Gastrocnemius medialis (tissue), 4 donors: ENCODE measurements around the gene HOXA5. TPM values are rescaled to one million over a fixed set of nuclear protein-coding genes. Genes with fewer than 3 reads are reported as not detected.

ENCODE experiments used
- ATAC-seq, 2 donors: fragments of 150-250 bp; one replicate each; pipeline ENCODE4 v1.9.1; 2016
- DNase-seq, 2 donors: peaks; one replicate each; pipeline ENCODE4 v3.0.0-alpha.2; 2019
- H3K27ac ChIP-seq, 4 donors: fragments of 200-600 bp; sonication (generic); 1 replicate in 1 of 4; 2 replicates in 3 of 4; pipeline ENCODE4 v1.5.1; 2016 to 2018; ENCODE audit warnings: mild to moderate bottlenecking in 2 of 4, moderate library complexity in 1 of 4
- H3K27me3 ChIP-seq, 3 donors: fragments of 200-600 bp; sonication (generic) in 2 of 3; 1 replicate in 1 of 3; 2 replicates in 2 of 3; pipeline versions ENCODE4 v1.5.1 to v1.6.0; 2016 to 2019; ENCODE audit warnings: mild to moderate bottlenecking in 1 of 3, moderate library complexity in 1 of 3
- H3K36me3 ChIP-seq, 2 donors: fragments of 200-600 bp; sonication (generic) in 1 of 2; one replicate each; pipeline ENCODE4 v1.5.1; 2017 to 2018
- H3K4me1 ChIP-seq, 2 donors: fragments of 200-600 bp; sonication (generic) in 1 of 2; one replicate each; pipeline ENCODE4 v1.5.1; 2016 to 2017; ENCODE audit warnings: mild to moderate bottlenecking in 2 of 2
- H3K4me3 ChIP-seq, 4 donors: fragments of 200-600 bp; sonication (generic) in 3 of 4; 1 replicate in 1 of 4; 2 replicates in 3 of 4; pipeline ENCODE4 v1.5.1; 2016 to 2019; ENCODE audit warnings: mild to moderate bottlenecking in 2 of 4
- H3K9me3 ChIP-seq, 3 donors: fragments of 200-600 bp; sonication (generic) in 2 of 3; 1 replicate in 1 of 3; 2 replicates in 2 of 3; pipeline ENCODE4 v1.5.1; 2016 to 2019
- CTCF ChIP-seq, 5 experiments: fragments of 450-650 bp in 3 of 5; fragments of 200-600 bp in 2 of 5; sonication (generic) in 2 of 5; IDR thresholded peaks in 4 of 5; conservative IDR thresholded peaks in 1 of 5; 1 replicate in 4 of 5; 2 replicates in 1 of 5; pipeline ENCODE4 v1.5.1; 2016 to 2019; ENCODE audit warnings: antibody characterized with exemption in 5 of 5, mild to moderate bottlenecking in 3 of 5, moderate library complexity in 3 of 5
- POLR2A ChIP-seq, 2 donors: fragments of 450-650 bp; IDR thresholded peaks; one replicate each; pipeline ENCODE4 v1.6.1; 2017; ENCODE audit warnings: antibody characterized with exemption in 2 of 2, mild to moderate bottlenecking in 2 of 2, moderate library complexity in 2 of 2
- in situ Hi-C, 4 donors: fragments of 200-750 bp; cut with MboI; loops; one replicate each; pipeline versions ENCODE4 v1.15.0 to v1.8.0; 2017; ENCODE audit warnings: low sequenced_read_pairs in 4 of 4
- intact Hi-C: fragments of 100-400 bp; cut with DNase I; formaldehyde crosslinking; loops from one replicate; pipeline ENCODE4 v1.15.1; 2023; ENCODE audit warnings: low total_unique reads
- total RNA-seq, 4 donors: library from RNA; depleted of rRNA; stranded (reverse); fragments of >200 nt; gene quantifications; one replicate each; pipeline versions ENCODE4 v1.1.0 to v1.2.3, GENCODE V29; 2016

The HOXA5 gene
- total RNA-seq, 4 donors from 2014 or later = 2.7 to 7.1 (median 7.0) TPM

- Histone ChIP-seq H3K9me3 (no peaks in the 10 kb centered on the region), H3K4me3 (peak within 1 kb of the TSS; percentile 61 to 92 (median 70)), H3K36me3 (no peaks in the 10 kb centered on the region), H3K27me3 (peaks cover 0 to 8% (median 3%) of the 10 kb centered on the region in 3 donors), H3K27ac (peak within 1 kb of the TSS; percentile 90 to 99 (median 95)), H3K4me1 (peaks cover 30 to 48% of the 10 kb centered on the region in 2 donors)
- in situ Hi-C loops = loop anchor here in 3 of 4 donors (10.0 to 25.0 kb wide), 5 partner anchors 902 to 1423 kb away; partner anchors contain the start of gene CREB5 (in 1 of the 3)
- intact Hi-C loops = loop anchor here (5.0 to 10.0 kb wide), 2 partner anchors 1227 to 1440 kb away; partner anchors contain the start of gene CREB5
- peak; percentile 69 to 81 for ATAC-seq
- DNase-seq = peak; percentile 90 to 93
- peak; percentile 82 to 84 for TF ChIP-seq POLR2A (IDR thresholded peaks at IDR 0.05)
- no peak for TF ChIP-seq CTCF (IDR thresholded peaks at IDR 0.05 in 4 of 5, conservative IDR thresholded peaks at IDR 0.05 in 1 of 5)
These were observed 41.8 kb upstream of the HOXA5 start, which contains the start of gene HOXA11 for GRCh38 chr7:27185013-27185853. HOXA11 (minus strand) TSS chr7:27185232; CDS start chr7:27185144, 88 bp downstream.

GRCh38 chr7:27184337-27185012, 41.0 kb upstream of the HOXA5 start:
- peak in 1 of 2 donors; percentile 65 for DNase-seq
- ATAC-seq = peak; percentile 10 to 14
- peak overlapping the region; percentile 61 to 92 (median 70) for H3K4me3 ChIP-seq
- intact Hi-C loops = loop anchor here (5.0 to 10.0 kb wide), 2 partner anchors 1228 to 1440 kb away; partner anchors contain the start of gene CREB5
- TF ChIP-seq POLR2A (IDR thresholded peaks at IDR 0.05) = peak in 1 of 2 donors; percentile 30
- no peak for TF ChIP-seq CTCF (IDR thresholded peaks at IDR 0.05 in 4 of 5, conservative IDR thresholded peaks at IDR 0.05 in 1 of 5)
- H3K9me3 ChIP-seq = no peaks in the 10 kb centered on the region
- H3K27ac ChIP-seq = peak overlapping the region; percentile 90 to 99 (median 95)
- H3K27me3 ChIP-seq = peaks cover 0 to 8% (median 3%) of the 10 kb centered on the region in 3 donors
- in situ Hi-C loops = loop anchor here in 3 of 4 donors (10.0 to 25.0 kb wide), 5 partner anchors 903 to 1422 kb away; partner anchors contain the start of gene CREB5 (in 1 of the 3)
- H3K4me1 ChIP-seq = peaks cover 27 to 46% of the 10 kb centered on the region in 2 donors
- no peaks in the 10 kb centered on the region for H3K36me3 ChIP-seq

- Histone ChIP-seq H3K27ac (peak overlapping the region; percentile 90 to 99 (median 95)), H3K4me1 (peaks cover 22 to 39% of the 10 kb centered on the region in 2 donors), H3K36me3 (no peaks in the 10 kb centered on the region), H3K27me3 (peaks cover 0 to 8% (median 3%) of the 10 kb centered on the region in 3 donors), H3K4me3 (peak overlapping the region; percentile 61 to 92 (median 70)), H3K9me3 (no peaks in the 10 kb centered on the region)
- in situ Hi-C loops = loop anchor here in 3 of 4 donors (10.0 to 25.0 kb wide), 5 partner anchors 903 to 1422 kb away; partner anchors contain the start of gene CREB5 (in 1 of the 3)
- peak in 1 of 2 donors; percentile 39 for DNase-seq
- TF ChIP-seq POLR2A (IDR thresholded peaks at IDR 0.05) = no peak
- no peak for TF ChIP-seq CTCF (IDR thresholded peaks at IDR 0.05 in 4 of 5, conservative IDR thresholded peaks at IDR 0.05 in 1 of 5)
- intact Hi-C loops = loop anchor here (10.0 kb wide), 1 partner anchor 1441 kb away; no protein-coding TSS in a partner anchor
- ATAC-seq = no peak
These were observed 40.3 kb upstream of the HOXA5 start for GRCh38 chr7:27183682-27184336.
